Heart right ventricle (tissue), 16 donors: ENCODE results near the gene KRTAP3-3. TPM values are rescaled to one million over a fixed set of nuclear protein-coding genes. Genes with fewer than 3 reads are reported as not detected.

Experiments used
- ATAC-seq, 8 donors: fragments of 200-7000 bp; cut with Tn5 transposase; one replicate each; pipeline ENCODE4 v1.9.1; 2020; ENCODE audit warnings: mild to moderate bottlenecking in 8 of 8, moderate library complexity in 8 of 8, moderate number of reproducible peaks in 1 of 8
- DNase-seq, 2 donors: peaks; one replicate each; pipeline ENCODE4 v3.0.0-alpha.2; 2020
- H3K27ac ChIP-seq, 10 donors: fragments of 200-600 bp; sonication (generic) in 2 of 10; one replicate each; pipeline versions ENCODE4 v1.5.0 to v1.8.0; 2020 to 2022; ENCODE audit warnings: mild to moderate bottlenecking in 3 of 10
- H3K27me3 ChIP-seq, 7 donors: fragments of 200-600 bp; one replicate each; pipeline ENCODE4 v1.8.0; 2021 to 2022; ENCODE audit warnings: mild to moderate bottlenecking in 2 of 7
- H3K36me3 ChIP-seq, 9 donors: fragments of 200-600 bp; sonication (generic) in 1 of 9; one replicate each; pipeline versions ENCODE4 v1.5.0 to v1.8.0; 2020 to 2022; ENCODE audit warnings: mild to moderate bottlenecking in 2 of 9
- H3K4me1 ChIP-seq, 9 donors: fragments of 200-600 bp; sonication (generic) in 1 of 9; one replicate each; pipeline versions ENCODE4 v1.5.0 to v1.8.0; 2020 to 2022; ENCODE audit warnings: mild to moderate bottlenecking in 4 of 9
- H3K4me3 ChIP-seq, 10 donors: fragments of 200-600 bp; sonication (generic) in 2 of 10; one replicate each; pipeline versions ENCODE4 v1.5.0 to v1.8.0; 2020 to 2022; ENCODE audit warnings: mild to moderate bottlenecking in 7 of 10, moderate library complexity in 2 of 10
- H3K9me3 ChIP-seq, 11 donors: fragments of 200-600 bp in 10 of 11; sonication (generic) in 2 of 11; one replicate each; pipeline versions ENCODE4 v1.5.0 to v1.8.0; 2013 to 2022; ENCODE audit warnings: mild to moderate bottlenecking in 2 of 11, control low read depth in 1 of 11, moderate library complexity in 1 of 11
- WGBS, 2 donors: extraction: QIAGEN DNeasy Blood & Tissue Kit; methylation state at CpG; one replicate each; pipeline ENCODE4 v1.1.7; 2013; ENCODE audit warnings: inconsistent platforms in 1 of 2; 5-methylcytosine and 5-hydroxymethylcytosine counted together
- intact Hi-C, 10 donors: fragments of 100-400 bp; cut with DNase I; formaldehyde crosslinking; loops; one replicate each; pipeline versions ENCODE4 v1.11.1 to v1.14.2; 2022
- polyA plus RNA-seq, 2 donors: library from polyadenylated mRNA; stranded (reverse); fragments of 200-250 nt; gene quantifications; one replicate each; pipeline ENCODE4 v1.2.3, GENCODE V29; 2013
- total RNA-seq, 10 donors: library from RNA; stranded (reverse); fragmentation: NEBNext Ultra II Directional in 3 of 10; extraction: Animal tissue kit (Norgen Biotek cat#: 25700) in 3 of 10; gene quantifications; one replicate each; pipeline versions ENCODE4 v1.2.1 to v1.2.4, GENCODE V29; 2021 to 2023
- TF ChIP-seq, protein P1 (sequence below), 9 donors: fragments of 200-600 bp; sonication (generic) in 2 of 9; IDR thresholded peaks; one replicate each; pipeline versions ENCODE4 v1.5.0 to v1.8.0; 2021 to 2022; ENCODE audit warnings: antibody characterized with exemption in 9 of 9, mild to moderate bottlenecking in 5 of 9, moderate library complexity in 1 of 9
- donor health status: Arrhythmogenic right ventricular cardiomyopathy.
- donor health status: ischemic (EF 13 %, LVEDD 7.1; RV severe dilation, severe dysfunction).
- donor health status: healthy with polysubstance abuse.
- donor health status: DM: no; HTN: yes; CAD: no.
- donor health status: DM: no; HTN: no; CAD: no.
- donor health status: ischemic (EF 25% LVEDD 6.9; RV normal size, moderate dysfunction).
- donor health status: ischemic (EF 25% LVEDD 5.7; RV mildly dilated, moderate dysfunction).
- donor health status: healthy.
- donor health status: DM: yes; HTN: yes; CAD: no.
- donor health status: Ischemic cardiomyopathy.
- donor health status: ischemic (EF 35%, LVEDD 5.7; RV mildly dilated, moderate dysfunction).
- donor health status: nonischemic (EF 11% LVEDD 7.7; RV severe dilation, severe dysfunction).
- donor health status: DM: yes; HTN: yes; CAD: no.
- donor health status: PGD.
- donor health status: ischemic (EF 29% LVEDD 5.4; RV normal size, mild dysfunction).
- donor health status: nonischemic (EF 23%, LVEDD 6.1; RV moderate dilation, normal function).

KRTAP3-3 gene
- total and polyA plus RNA-seq, 12 donors, result not detected

DNA sequence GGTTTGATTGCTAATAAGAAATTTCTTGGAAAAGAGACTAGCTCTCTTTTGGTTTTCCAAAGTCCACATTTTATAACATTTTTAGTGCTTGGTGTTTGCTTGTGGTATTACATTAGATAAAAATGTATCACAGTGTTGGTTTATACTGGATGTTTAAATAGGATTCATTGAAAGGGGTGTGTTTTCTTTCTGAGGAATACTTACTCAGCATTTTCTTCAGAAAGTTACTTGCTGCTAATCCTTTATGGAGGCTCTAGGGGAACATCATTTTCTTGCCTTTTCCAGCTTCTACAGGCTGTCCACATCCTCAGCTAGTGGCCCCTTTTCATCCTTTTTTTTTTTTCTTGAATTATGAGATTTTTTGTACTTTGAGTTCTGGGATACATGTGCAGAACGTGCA is 26.4 kb downstream of the KRTAP3-3 start:
- ATAC-seq (no peak), DNase-seq (no peak)
- 86 to 93% methylated on average over 1 of the region's 1 CpG for WGBS, 2 donors
- Histone ChIP-seq H3K9me3 (peaks cover 0 to 13% (median 0%) of the 10 kb centered on the region in 11 donors), H3K4me1 (no peaks in the 10 kb centered on the region), H3K27ac (no peak overlapping the region), H3K27me3 (peaks cover 0 to 11% (median 0%) of the 10 kb centered on the region in 7 donors), H3K4me3 (no peak overlapping the region), H3K36me3 (no peaks in the 10 kb centered on the region)
- intact Hi-C loops, result no loop called here
- TF ChIP-seq, protein P1, sequence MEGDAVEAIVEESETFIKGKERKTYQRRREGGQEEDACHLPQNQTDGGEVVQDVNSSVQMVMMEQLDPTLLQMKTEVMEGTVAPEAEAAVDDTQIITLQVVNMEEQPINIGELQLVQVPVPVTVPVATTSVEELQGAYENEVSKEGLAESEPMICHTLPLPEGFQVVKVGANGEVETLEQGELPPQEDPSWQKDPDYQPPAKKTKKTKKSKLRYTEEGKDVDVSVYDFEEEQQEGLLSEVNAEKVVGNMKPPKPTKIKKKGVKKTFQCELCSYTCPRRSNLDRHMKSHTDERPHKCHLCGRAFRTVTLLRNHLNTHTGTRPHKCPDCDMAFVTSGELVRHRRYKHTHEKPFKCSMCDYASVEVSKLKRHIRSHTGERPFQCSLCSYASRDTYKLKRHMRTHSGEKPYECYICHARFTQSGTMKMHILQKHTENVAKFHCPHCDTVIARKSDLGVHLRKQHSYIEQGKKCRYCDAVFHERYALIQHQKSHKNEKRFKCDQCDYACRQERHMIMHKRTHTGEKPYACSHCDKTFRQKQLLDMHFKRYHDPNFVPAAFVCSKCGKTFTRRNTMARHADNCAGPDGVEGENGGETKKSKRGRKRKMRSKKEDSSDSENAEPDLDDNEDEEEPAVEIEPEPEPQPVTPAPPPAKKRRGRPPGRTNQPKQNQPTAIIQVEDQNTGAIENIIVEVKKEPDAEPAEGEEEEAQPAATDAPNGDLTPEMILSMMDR (IDR thresholded peaks at IDR 0.05), result no peak

DNA sequence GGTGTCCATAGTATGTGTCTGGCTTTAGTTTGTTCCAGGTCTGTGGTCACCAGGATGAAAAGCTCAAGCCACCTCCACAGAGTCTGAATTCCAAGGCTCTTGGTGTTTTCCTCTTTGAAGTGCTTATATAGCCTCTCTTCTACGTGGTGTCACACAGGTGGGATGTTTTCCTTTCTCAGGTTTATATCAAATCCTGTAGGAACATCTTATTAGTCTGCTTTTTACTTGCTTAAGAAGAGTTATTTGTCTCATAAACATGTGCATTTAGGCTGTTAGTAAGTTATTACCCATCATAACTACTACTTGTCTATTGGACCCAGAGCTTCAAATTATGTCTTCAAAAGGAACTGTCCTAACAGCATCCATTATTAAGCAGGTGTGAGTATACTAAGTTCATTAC is 27.1 kb downstream of the KRTAP3-3 start, which contains the start of gene KRT39:
Gene KRT39, minus strand, starts transcription at position 101 of the 400 bp plus-strand sequence. Its CDS starts 92 bp downstream, at position 9.
- Histone ChIP-seq H3K4me1 (no peaks in the 10 kb centered on the region), H3K27me3 (peaks cover 0 to 15% (median 0%) of the 10 kb centered on the region in 7 donors), H3K36me3 (no peaks in the 10 kb centered on the region), H3K9me3 (peaks cover 0 to 13% (median 0%) of the 10 kb centered on the region in 11 donors), H3K4me3 (no peak within 1 kb of the TSS), H3K27ac (no peak within 1 kb of the TSS)
- DNase-seq (no peak), ATAC-seq (no peak)
- TF ChIP-seq, protein P1 (IDR thresholded peaks at IDR 0.05), result no peak
- intact Hi-C loops, result no loop called here
- 68 to 72% methylated on average over 1 of the region's 1 CpG for WGBS, 2 donors

DNA sequence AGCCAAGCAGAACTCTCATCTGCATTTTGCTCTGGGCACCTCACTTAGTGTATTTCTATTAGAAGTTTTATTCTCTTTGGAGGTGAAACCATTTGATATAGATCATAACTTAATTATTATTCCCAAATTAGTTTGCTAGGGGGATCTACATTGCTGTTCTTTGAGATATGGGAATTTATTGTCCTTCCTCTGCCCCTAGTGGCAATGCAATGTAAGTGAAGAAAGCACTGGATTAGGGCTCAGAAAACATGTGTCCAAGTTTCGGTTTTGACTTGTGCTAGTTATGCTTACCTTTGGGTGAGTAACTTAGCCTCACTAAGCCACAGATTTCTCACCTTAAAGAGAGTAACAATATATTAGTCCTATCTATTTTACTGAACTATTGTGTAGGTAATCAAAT is 30.1 kb downstream of the KRTAP3-3 start:
- Histone ChIP-seq H3K4me3 (no peak overlapping the region), H3K4me1 (no peaks in the 10 kb centered on the region), H3K9me3 (peaks cover 0 to 6% (median 0%) of the 10 kb centered on the region in 11 donors), H3K36me3 (no peaks in the 10 kb centered on the region), H3K27me3 (peaks cover 0 to 23% (median under 1%) of the 10 kb centered on the region in 7 donors), H3K27ac (no peak overlapping the region)
- ATAC-seq (no peak), DNase-seq (no peak)
- TF ChIP-seq, protein P1 (IDR thresholded peaks at IDR 0.05), result peak; percentile 9 to 64 (median 50)
- intact Hi-C loops, result no loop called here
- WGBS, 2 donors, result 47 to 72% methylated on average over 1 of the region's 1 CpG

DNA sequence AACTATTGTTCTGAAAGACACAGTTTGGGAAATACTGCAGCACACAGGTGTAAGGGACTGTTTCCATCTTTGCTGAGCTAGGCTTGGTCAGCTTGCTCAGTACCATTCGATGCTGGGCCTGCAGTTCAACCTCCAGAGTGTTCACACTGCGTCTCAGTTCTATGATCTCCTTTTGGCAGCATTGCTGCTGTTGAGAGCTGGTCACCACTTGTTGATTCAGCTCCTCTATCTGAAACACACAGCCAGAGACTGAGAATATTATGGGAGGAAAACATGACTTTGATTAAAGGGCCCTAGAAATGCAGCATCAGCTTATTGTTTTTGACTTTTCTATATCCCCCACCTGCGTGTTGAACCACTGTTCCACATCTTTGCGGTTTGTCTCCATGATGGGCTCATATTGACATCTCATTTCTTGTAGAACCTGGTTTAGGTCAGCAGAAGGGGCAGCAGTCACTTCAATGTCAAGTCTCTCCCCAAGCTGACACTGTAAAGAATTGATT is 31.9 kb downstream of the KRTAP3-3 start:
- Histone ChIP-seq H3K27me3 (peaks cover 0 to 22% (median 5%) of the 10 kb centered on the region in 7 donors), H3K9me3 (no peaks in the 10 kb centered on the region), H3K36me3 (no peaks in the 10 kb centered on the region), H3K27ac (no peak overlapping the region), H3K4me3 (no peak overlapping the region), H3K4me1 (no peaks in the 10 kb centered on the region)
- TF ChIP-seq, protein P1 (IDR thresholded peaks at IDR 0.05), result no peak
- DNase-seq (no peak), ATAC-seq (no peak)
- intact Hi-C loops, result no loop called here
- 87 to 89% methylated on average over 4 of the region's 4 CpGs for WGBS, 2 donors
